HG02840 (cell line): Measurements from ENCODE around the gene DENND1B.

Source experiments
- ATAC-seq: cut with Tn5 transposase; IDR thresholded peaks from one replicate; pipeline ENCODE4 v1.9.1; 2021; ENCODE audit warnings: mild to moderate bottlenecking, moderate library complexity, moderate number of reproducible peaks; ENCODE audit not compliant: unreplicated experiment, low FRiP score

DENND1B gene

GRCh38 chr1:197686702-197687355, 88.5 kb downstream of the DENND1B start:
- ATAC-seq = no peak

GRCh38 chr1:197686231-197686630, 89.0 kb downstream of the DENND1B start:
- no peak for ATAC-seq

GRCh38 chr1:197685785-197686184, 89.5 kb downstream of the DENND1B start:
- no peak for ATAC-seq

DNA sequence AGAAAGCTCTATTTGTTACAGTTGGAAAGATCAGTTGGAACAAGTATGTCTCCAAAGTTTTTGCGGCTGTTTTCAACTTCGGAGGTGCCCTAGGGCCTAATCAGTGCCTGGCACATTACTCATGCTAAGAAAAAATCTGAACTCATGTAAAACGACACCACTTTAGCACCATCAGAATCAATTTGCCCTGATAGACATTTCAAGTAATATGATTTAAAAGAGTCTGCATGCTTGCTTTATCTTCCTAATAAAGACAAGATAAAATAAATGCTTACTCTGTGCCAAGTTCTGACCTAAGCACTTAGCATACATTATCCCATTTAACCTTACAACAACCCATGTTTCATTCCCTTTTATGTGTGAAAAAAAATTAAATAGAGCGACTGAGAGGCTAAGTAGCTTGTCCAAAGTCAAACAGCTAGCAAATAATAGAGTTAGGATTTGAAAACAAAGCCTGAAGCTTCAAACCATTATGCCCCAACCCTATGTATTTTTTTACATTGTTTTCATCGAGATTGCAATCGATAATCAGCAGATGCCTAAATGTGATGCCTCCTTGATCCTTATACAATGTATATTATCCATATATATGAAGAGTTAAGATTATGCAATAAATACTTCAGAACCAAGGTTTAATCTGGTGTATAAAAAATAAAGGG, 91.3 kb downstream of the DENND1B start:
- no peak for ATAC-seq

GRCh38 chr1:197683280-197683679, 92.0 kb downstream of the DENND1B start:
- ATAC-seq = no peak

- ATAC-seq = no peak
Measured at GRCh38 chr1:197680311-197680710, 95.0 kb downstream of the DENND1B start.

- ATAC-seq = no peak
Measured at GRCh38 chr1:197677752-197678295, 97.5 kb downstream of the DENND1B start.

- no peak for ATAC-seq
Measured at GRCh38 chr1:197677313-197677712, 98.0 kb downstream of the DENND1B start.

- no peak for ATAC-seq
Measured at GRCh38 chr1:197675583-197676208, 99.6 kb downstream of the DENND1B start.

GRCh38 chr1:197674286-197674685, 101.0 kb downstream of the DENND1B start:
- no peak for ATAC-seq

- no peak for ATAC-seq
Measured at GRCh38 chr1:197673292-197673691, 102.0 kb downstream of the DENND1B start.

- ATAC-seq = no peak
Measured at GRCh38 chr1:197672347-197672746, 102.9 kb downstream of the DENND1B start.

DNA sequence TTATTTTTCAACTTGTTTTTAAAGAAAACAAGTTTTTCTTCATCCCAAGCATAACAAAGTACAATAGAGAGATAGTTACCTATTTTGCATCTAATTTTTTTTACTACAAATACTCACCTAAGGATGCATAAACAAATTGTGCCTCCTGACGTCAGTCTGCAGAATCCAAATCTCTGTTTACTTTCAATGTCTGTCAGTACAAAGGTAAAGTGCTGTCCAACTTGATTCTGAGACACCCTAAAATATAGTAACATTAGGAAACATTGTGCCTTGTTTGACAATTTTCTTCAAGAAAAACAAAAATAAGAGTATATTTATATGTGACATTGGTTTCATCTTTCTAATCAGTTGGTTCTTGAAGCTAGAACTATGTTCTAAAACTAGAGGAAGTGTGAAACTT, 103.4 kb downstream of the DENND1B start:
- ATAC-seq = no peak

GRCh38 chr1:197671140-197671539, 104.1 kb downstream of the DENND1B start:
- ATAC-seq = no peak

DNA sequence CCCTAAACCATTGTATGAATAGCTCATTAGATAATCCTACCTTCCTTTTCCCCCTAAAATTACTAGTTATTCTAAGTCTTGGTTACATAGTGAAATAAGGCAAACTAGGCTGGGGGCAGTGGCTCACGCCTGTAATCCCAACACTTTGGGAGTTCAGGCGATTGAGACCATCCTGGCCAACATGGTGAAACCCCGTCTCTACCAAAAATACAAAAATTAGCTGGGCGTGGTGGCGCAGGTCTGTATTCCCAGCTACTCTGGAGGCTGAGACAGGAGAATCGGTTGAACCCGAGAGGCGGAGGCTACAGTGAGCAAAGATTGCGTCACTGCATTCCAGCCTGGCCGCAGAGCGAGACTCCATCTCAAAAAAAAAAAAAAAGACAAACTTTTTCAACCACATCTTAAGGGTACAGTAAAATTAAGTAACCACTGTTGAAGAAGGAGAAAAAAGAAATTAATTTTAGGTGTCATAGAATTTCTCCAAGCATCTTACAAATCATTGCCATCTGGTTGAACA, 108.5 kb downstream of the DENND1B start:
- no peak for ATAC-seq

GRCh38 chr1:197664391-197664790, 110.9 kb downstream of the DENND1B start:
- no peak for ATAC-seq

DNA sequence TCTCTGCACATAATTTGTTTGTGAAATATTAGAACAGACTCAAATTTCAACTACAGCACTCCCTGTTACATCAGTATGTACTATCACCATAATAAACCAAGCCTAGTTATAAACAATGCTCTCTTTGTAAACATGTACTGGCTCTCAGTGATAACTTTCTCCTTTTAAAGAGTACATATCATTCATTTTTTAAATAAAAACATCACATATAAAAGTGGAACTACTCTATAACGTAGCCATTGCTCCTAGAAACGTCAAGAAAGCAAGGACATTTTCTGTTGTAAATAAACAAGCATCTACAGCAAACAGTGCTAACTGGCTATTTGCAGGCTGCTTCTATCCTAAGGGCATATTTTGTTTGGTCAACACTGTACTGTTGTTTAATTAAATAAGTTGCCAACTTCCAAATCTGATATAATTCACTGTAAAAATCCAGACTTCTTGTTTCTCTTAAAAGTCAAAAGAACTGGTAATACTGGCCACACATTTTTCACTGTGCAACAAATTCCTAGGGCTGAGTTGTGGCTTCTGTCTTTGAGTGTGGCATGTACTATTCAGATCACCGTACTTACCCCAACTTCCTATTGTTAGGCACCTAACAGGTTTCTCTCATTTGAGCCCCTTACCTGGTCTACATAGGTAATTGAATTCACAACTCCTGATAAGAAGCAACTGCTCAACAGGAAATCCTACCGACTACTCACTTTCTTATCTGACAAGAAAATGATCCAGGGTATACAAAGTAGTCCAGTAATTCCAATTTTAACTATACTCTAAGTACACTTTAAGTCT, 111.9 kb downstream of the DENND1B start:
- ATAC-seq = no peak

- no peak for ATAC-seq
Measured at GRCh38 chr1:197660389-197660788, 114.9 kb downstream of the DENND1B start.

GRCh38 chr1:197659171-197659570, 116.1 kb downstream of the DENND1B start:
- ATAC-seq = no peak

GRCh38 chr1:197649188-197649587, 126.1 kb downstream of the DENND1B start:
- ATAC-seq = no peak

GRCh38 chr1:197638316-197638715, 137.0 kb downstream of the DENND1B start:
- no peak for ATAC-seq
